GM19351 (cell line): ENCODE measurements around the gene CISD3.

Experiments used
- ATAC-seq: cut with Tn5 transposase; IDR thresholded peaks from one replicate; pipeline ENCODE4 v1.9.1; 2021; ENCODE audit warnings: mild to moderate bottlenecking, moderate library complexity; ENCODE audit not compliant: unreplicated experiment

Gene CISD3

GRCh38 chr17:38729886-38730525, at the start of gene CISD3:
Gene CISD3, plus strand, starts transcription at chr17:38730341. Its CDS starts 18 bp downstream, at chr17:38730359.
- ATAC-seq = peak; percentile 83

GRCh38 chr17:38681096-38681495, 49.0 kb upstream of the CISD3 start:
- no peak for ATAC-seq

- no peak for ATAC-seq
Observed at GRCh38 chr17:38685491-38685890, 44.6 kb upstream of the CISD3 start.

GRCh38 chr17:38687286-38687685, 42.9 kb upstream of the CISD3 start:
- ATAC-seq = no peak

GRCh38 chr17:38690386-38690785, 39.8 kb upstream of the CISD3 start:
- ATAC-seq = no peak

- ATAC-seq = no peak
Observed at GRCh38 chr17:38691154-38691553, 39.0 kb upstream of the CISD3 start.

- no peak for ATAC-seq
Observed at GRCh38 chr17:38693700-38694329, 36.3 kb upstream of the CISD3 start.

GRCh38 chr17:38697061-38697820, 32.9 kb upstream of the CISD3 start:
- ATAC-seq = no peak

GRCh38 chr17:38698760-38699159, 31.4 kb upstream of the CISD3 start:
- no peak for ATAC-seq

GRCh38 chr17:38701504-38702165, 28.5 kb upstream of the CISD3 start:
- ATAC-seq = peak; percentile 36

- ATAC-seq = peak; percentile 33
Observed at GRCh38 chr17:38702166-38702915, 27.8 kb upstream of the CISD3 start.

- no peak for ATAC-seq
Observed at GRCh38 chr17:38702916-38703741, 27.0 kb upstream of the CISD3 start.

GRCh38 chr17:38703742-38704605, 26.2 kb upstream of the CISD3 start:
- no peak for ATAC-seq

GRCh38 chr17:38704606-38705522, 25.3 kb upstream of the CISD3 start, which contains the start of gene MLLT6:
Gene MLLT6, plus strand, starts transcription at chr17:38705273. Its CDS starts 360 bp downstream, at chr17:38705633.
- ATAC-seq = no peak

- no peak for ATAC-seq
Observed at GRCh38 chr17:38705523-38705802, 24.7 kb upstream of the CISD3 start.

- ATAC-seq = no peak
Observed at GRCh38 chr17:38705803-38706504, 24.2 kb upstream of the CISD3 start.

GRCh38 chr17:38706505-38707216, 23.5 kb upstream of the CISD3 start:
- no peak for ATAC-seq
